ENCODE data around the gene STARD6.

- TF ChIP-seq POLR2AphosphoS5 (IDR thresholded peaks at IDR 0.05) (no peak), POLR2A (IDR thresholded peaks at IDR 0.05) (no peak)
Measured at GRCh38 chr18:54296062-54296461, 61.6 kb downstream of the STARD6 start.

All from sigmoid colon (tissue), 4 donors.